Transverse colon (tissue), 4 donors: Measurements from ENCODE around the gene RASAL2. TPM values are rescaled to one million over a fixed set of nuclear protein-coding genes. Genes with fewer than 3 reads are reported as not detected.
"Not testable (repeated sequence)": the region's sequence is repeated elsewhere in the genome, so short reads cannot be mapped to it uniquely, and the experiment has no call there.

Experiments used
- DNase-seq: peaks from one replicate; pipeline ENCODE4 v3.0.0-alpha.2; 2019
- H3K27ac ChIP-seq, 4 donors: fragments of 200-600 bp; sonication (generic); 2 replicates each; pipeline ENCODE4 v1.5.1; 2016 to 2018; ENCODE audit warnings: inconsistent platforms in 4 of 4
- H3K27me3 ChIP-seq: fragments of 200-600 bp; sonication (generic); 2 replicates; pipeline ENCODE4 v1.5.1; 2017; ENCODE audit warnings: inconsistent platforms
- H3K36me3 ChIP-seq, 4 donors: fragments of 200-600 bp; sonication (generic); 2 replicates each; pipeline ENCODE4 v1.5.1; 2017 to 2019; ENCODE audit warnings: inconsistent platforms in 4 of 4
- H3K4me1 ChIP-seq, 4 donors: fragments of 200-600 bp; sonication (generic); 2 replicates each; pipeline ENCODE4 v1.5.1; 2017 to 2020; ENCODE audit warnings: inconsistent platforms in 4 of 4
- H3K4me3 ChIP-seq, 4 donors: fragments of 200-600 bp; sonication (generic); 1 replicate in 1 of 4; 2 replicates in 3 of 4; pipeline versions ENCODE4 v1.5.1 to v1.6.1; 2017 to 2019; ENCODE audit warnings: inconsistent platforms in 4 of 4
- H3K9me3 ChIP-seq, 2 donors: fragments of 200-600 bp; sonication (generic); 2 replicates each; pipeline ENCODE4 v1.5.1; 2017 to 2019; ENCODE audit warnings: inconsistent platforms in 2 of 2
- CTCF ChIP-seq, 5 experiments: fragments of 200-600 bp in 3 of 5; fragments of 450-650 bp in 2 of 5; sonication (generic) in 3 of 5; IDR thresholded peaks; 1 replicate in 2 of 5; 2 replicates in 3 of 5; pipeline ENCODE4 v1.5.1; 2016 to 2017; ENCODE audit warnings: antibody characterized with exemption in 5 of 5, inconsistent platforms in 3 of 5, mild to moderate bottlenecking in 2 of 5, moderate library complexity in 1 of 5
- EP300 ChIP-seq: sonication (generic); formaldehyde crosslinking; IDR thresholded peaks from one replicate; pipeline ENCODE4 v1.6.1; 2017; ENCODE audit warnings: antibody characterized with exemption, low read depth
- POLR2A ChIP-seq: fragments of 450-650 bp; IDR thresholded peaks from one replicate; pipeline ENCODE4 v1.6.1; 2016; ENCODE audit warnings: antibody characterized with exemption, mild to moderate bottlenecking, moderate library complexity
- POLR2AphosphoS5 ChIP-seq, 3 donors: sonication (generic); formaldehyde crosslinking; IDR thresholded peaks; one replicate each; pipeline ENCODE4 v1.6.1; 2016; ENCODE audit warnings: antibody characterized with exemption in 3 of 3
- WGBS, 2 donors: methylation state at CpG; one replicate each; pipeline ENCODE4 v1.1.5; 2018; ENCODE audit warnings: low coverage in 1 of 2; 5-methylcytosine and 5-hydroxymethylcytosine counted together
- in situ Hi-C, 4 donors: fragments of 200-750 bp; cut with MboI; loops; one replicate each; pipeline versions ENCODE4 v1.15.0 to v1.15.1; 2017; ENCODE audit warnings: low sequenced_read_pairs in 3 of 4, low pct_ligation_motif_present in 1 of 4, low pct_unique_long_range_greater_than_20kb in 1 of 4
- intact Hi-C: fragments of 100-400 bp; cut with DNase I; formaldehyde crosslinking; loops from one replicate; pipeline ENCODE4 v1.15.1; 2023; ENCODE audit warnings: low total_unique reads
- total RNA-seq, 4 donors: library from RNA; depleted of rRNA; stranded (reverse); fragments of >200 nt; gene quantifications; one replicate each; pipeline ENCODE4 v1.1.0, GENCODE V29; 2016

Gene RASAL2
- total RNA-seq, 4 donors from 2014 or later = 13.1 to 26.1 (median 19.8) TPM

DNA sequence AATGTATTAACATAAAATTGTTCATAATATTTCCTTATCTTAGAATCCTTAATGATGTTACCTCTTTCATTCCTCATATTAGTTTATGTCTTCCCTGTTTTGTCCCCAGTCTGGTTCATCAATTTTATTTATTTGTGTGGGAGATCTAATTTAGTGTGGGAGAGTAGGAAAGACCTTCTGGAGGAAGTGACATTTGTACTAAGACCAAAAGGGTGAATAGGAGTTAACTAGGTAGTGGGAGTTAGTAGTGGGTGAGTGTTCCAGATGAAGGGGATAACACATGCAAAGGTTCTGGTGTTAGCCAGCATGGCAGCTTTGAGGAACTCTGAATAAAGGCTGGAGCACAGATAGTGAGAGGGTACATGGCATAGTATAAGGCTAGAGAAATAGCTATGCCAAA, 21.4 kb downstream of the RASAL2 start:
- intact Hi-C loops = loop anchor here (5.0 kb wide), 1 partner anchor 48 kb away; no protein-coding TSS in a partner anchor

GRCh38 chr1:178118524-178118923, 24.6 kb downstream of the RASAL2 start:
- Histone ChIP-seq H3K4me3 (no peak overlapping the region), H3K27ac (no peak overlapping the region), H3K36me3 (no peaks in the 10 kb centered on the region), H3K4me1 (peaks cover 0 to 12% (median 0%) of the 10 kb centered on the region in 4 donors), H3K9me3 (no peaks in the 10 kb centered on the region), H3K27me3 (no peaks in the 10 kb centered on the region)
- intact Hi-C loops (loop anchor here (5.0 kb wide), 1 partner anchor 51 kb away; no protein-coding TSS in a partner anchor), in situ Hi-C loops (no loop called here)
- WGBS, 2 donors = 93% methylated on average over 3 to 4 of the region's 4 CpGs
- TF ChIP-seq EP300 = no peak
- DNase-seq = no peak

More for the DNA sequence above, 21.4 kb downstream of the RASAL2 start:
- DNase-seq = no peak
- Histone ChIP-seq H3K4me3 (no peak overlapping the region), H3K4me1 (peaks cover 0 to 4% (median 0%) of the 10 kb centered on the region in 4 donors), H3K9me3 (no peaks in the 10 kb centered on the region), H3K27me3 (no peaks in the 10 kb centered on the region), H3K27ac (no peak overlapping the region), H3K36me3 (no peaks in the 10 kb centered on the region)
- no peak for TF ChIP-seq EP300
- TF ChIP-seq POLR2A = no peak
- in situ Hi-C loops = no loop called here

- intact Hi-C loops = loop anchor here (5.0 kb wide), 1 partner anchor 52 kb away; no protein-coding TSS in a partner anchor
- in situ Hi-C loops = no loop called here
- WGBS, 2 donors = 58 to 70% methylated on average over 2 to 5 of the region's 5 CpGs
- no peak overlapping the region for H3K27ac ChIP-seq
- no peaks in the 10 kb centered on the region for H3K27me3 ChIP-seq
- DNase-seq = no peak
- H3K9me3 ChIP-seq = no peaks in the 10 kb centered on the region
- no peak overlapping the region for H3K4me3 ChIP-seq
- no peak for TF ChIP-seq POLR2A
- TF ChIP-seq CTCF (IDR thresholded peaks at IDR 0.05) = no peak
- TF ChIP-seq POLR2AphosphoS5 (IDR thresholded peaks at IDR 0.05) = no peak
- no peak for TF ChIP-seq EP300
- no peaks in the 10 kb centered on the region for H3K36me3 ChIP-seq
- H3K4me1 ChIP-seq = peaks cover 0 to 12% (median 0%) of the 10 kb centered on the region in 4 donors
Measured at GRCh38 chr1:178119628-178120027, 25.7 kb downstream of the RASAL2 start.

DNA sequence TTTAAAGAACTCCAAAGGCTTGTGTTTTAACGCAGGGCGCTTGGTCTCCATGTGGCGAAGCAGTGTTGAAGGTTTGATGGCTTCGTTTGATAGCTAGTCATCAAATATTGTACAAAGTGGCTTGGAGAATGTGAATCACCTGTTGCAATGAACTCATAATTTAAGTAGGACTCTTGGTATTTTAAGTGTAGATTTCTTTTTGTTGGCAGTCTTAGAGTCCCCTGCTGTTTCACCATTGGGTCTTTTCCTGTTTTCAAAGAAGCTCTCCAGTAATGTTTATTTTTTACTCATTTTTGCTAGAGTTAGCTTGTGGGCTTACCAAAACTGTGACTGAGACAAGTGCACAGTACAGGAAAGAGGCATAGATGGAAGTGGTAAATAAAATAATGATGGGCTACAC, 26.2 kb downstream of the RASAL2 start:
- in situ Hi-C loops = no loop called here
- Histone ChIP-seq H3K9me3 (no peaks in the 10 kb centered on the region), H3K27me3 (no peaks in the 10 kb centered on the region), H3K4me3 (no peak overlapping the region), H3K4me1 (peaks cover 0 to 12% (median 0%) of the 10 kb centered on the region in 4 donors), H3K27ac (no peak overlapping the region), H3K36me3 (no peaks in the 10 kb centered on the region)
- WGBS, 2 donors = 93 to 95% methylated on average over 2 to 4 of the region's 4 CpGs
- intact Hi-C loops = no loop called here
- no peak for DNase-seq
- no peak for TF ChIP-seq POLR2A
- no peak for TF ChIP-seq CTCF (IDR thresholded peaks at IDR 0.05)
- no peak for TF ChIP-seq POLR2AphosphoS5 (IDR thresholded peaks at IDR 0.05)

GRCh38 chr1:178120520-178121052, 26.7 kb downstream of the RASAL2 start:
- peaks cover 0 to 12% (median 0%) of the 10 kb centered on the region in 4 donors for H3K4me1 ChIP-seq
- H3K27ac ChIP-seq, H3K4me3 ChIP-seq, in situ Hi-C loops, H3K27me3 ChIP-seq, H3K9me3 ChIP-seq, H3K36me3 ChIP-seq, intact Hi-C loops, DNase-seq: not testable (repeated sequence)
- WGBS, 2 donors = 80 to 93% methylated on average over 1 to 7 of the region's 7 CpGs

DNA sequence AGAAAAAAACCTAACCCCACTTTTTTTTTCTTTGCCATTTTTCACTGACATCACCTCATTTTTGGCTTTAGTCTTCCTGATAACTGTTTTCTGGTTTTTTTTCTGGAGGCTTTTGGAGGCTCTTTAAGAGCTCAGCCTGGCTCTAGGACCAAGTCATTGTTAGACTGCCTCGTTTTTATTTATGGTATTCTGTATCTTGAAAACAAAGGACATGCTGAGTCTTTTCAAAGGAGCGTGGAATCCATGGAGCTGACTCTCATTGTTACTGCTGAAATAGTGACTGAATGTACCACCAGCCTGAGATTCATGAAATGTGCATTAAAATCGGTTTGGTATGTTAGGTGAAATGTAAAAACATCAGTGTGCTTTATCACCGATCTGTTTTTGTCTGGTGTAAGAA, 28.0 kb downstream of the RASAL2 start:
- no peak for DNase-seq
- Histone ChIP-seq H3K4me3 (no peak overlapping the region), H3K9me3 (no peaks in the 10 kb centered on the region), H3K4me1 (peaks cover 0 to 21% (median 5%) of the 10 kb centered on the region in 4 donors), H3K27ac (no peak overlapping the region), H3K27me3 (no peaks in the 10 kb centered on the region), H3K36me3 (no peaks in the 10 kb centered on the region)
- TF ChIP-seq POLR2AphosphoS5 (IDR thresholded peaks at IDR 0.05) = no peak
- no peak for TF ChIP-seq EP300
- TF ChIP-seq CTCF (IDR thresholded peaks at IDR 0.05) = no peak
- TF ChIP-seq POLR2A = no peak
- WGBS, 2 donors = 51 to 59% methylated on average over 3 to 4 of the region's 4 CpGs
- in situ Hi-C loops = no loop called here
- intact Hi-C loops = no loop called here
